ENCODE data around the gene SYNJ1. TPM values are rescaled to one million over a fixed set of nuclear protein-coding genes. Genes with fewer than 3 reads are reported as not detected.

Gene SYNJ1
- total RNA-seq, 2 donors from 2014 or later, result 6.0 to 12.2 TPM

GRCh38 chr21:32648165-32648564 is 79.6 kb downstream of the SYNJ1 start:
- no peak overlapping the region for H3K4me3 Mint-ChIP-seq
- H3K27ac Mint-ChIP-seq, result no peak overlapping the region
- DNase-seq, result no peak
- no peak overlapping the region for H3K27ac ChIP-seq (ENCODE audit: low read depth, low read length)
- peaks cover 53% of the 10 kb centered on the region for H3K36me3 ChIP-seq (ENCODE audit: control insufficient read depth, insufficient read depth, low read length)
- H3K9me3 ChIP-seq (ENCODE audit: control insufficient read depth, low read length), result no peaks in the 10 kb centered on the region
- no peaks in the 10 kb centered on the region for H3K27me3 ChIP-seq (ENCODE audit: control insufficient read depth, insufficient read depth, low read length, poor library complexity, severe bottlenecking)
- H3K4me1 Mint-ChIP-seq, result peaks cover 18% of the 10 kb centered on the region
- TF ChIP-seq, protein P1, sequence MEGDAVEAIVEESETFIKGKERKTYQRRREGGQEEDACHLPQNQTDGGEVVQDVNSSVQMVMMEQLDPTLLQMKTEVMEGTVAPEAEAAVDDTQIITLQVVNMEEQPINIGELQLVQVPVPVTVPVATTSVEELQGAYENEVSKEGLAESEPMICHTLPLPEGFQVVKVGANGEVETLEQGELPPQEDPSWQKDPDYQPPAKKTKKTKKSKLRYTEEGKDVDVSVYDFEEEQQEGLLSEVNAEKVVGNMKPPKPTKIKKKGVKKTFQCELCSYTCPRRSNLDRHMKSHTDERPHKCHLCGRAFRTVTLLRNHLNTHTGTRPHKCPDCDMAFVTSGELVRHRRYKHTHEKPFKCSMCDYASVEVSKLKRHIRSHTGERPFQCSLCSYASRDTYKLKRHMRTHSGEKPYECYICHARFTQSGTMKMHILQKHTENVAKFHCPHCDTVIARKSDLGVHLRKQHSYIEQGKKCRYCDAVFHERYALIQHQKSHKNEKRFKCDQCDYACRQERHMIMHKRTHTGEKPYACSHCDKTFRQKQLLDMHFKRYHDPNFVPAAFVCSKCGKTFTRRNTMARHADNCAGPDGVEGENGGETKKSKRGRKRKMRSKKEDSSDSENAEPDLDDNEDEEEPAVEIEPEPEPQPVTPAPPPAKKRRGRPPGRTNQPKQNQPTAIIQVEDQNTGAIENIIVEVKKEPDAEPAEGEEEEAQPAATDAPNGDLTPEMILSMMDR (conservative IDR thresholded peaks at IDR 0.05), result no peak
- H3K4me3 ChIP-seq (ENCODE audit: low read length), result no peak overlapping the region
- no peaks in the 10 kb centered on the region for H3K9me3 Mint-ChIP-seq
- peaks cover 5% of the 10 kb centered on the region for H3K4me1 ChIP-seq (ENCODE audit: control insufficient read depth, insufficient read depth, low read length)
- peaks cover 5% of the 10 kb centered on the region for H3K36me3 Mint-ChIP-seq (ENCODE audit: low read depth)
- no peak overlapping the region for H3K9ac ChIP-seq (ENCODE audit: extremely low read depth, low read length, poor library complexity, severe bottlenecking)
- no peaks in the 10 kb centered on the region for H3K27me3 Mint-ChIP-seq (ENCODE audit: insufficient read depth)

DNA sequence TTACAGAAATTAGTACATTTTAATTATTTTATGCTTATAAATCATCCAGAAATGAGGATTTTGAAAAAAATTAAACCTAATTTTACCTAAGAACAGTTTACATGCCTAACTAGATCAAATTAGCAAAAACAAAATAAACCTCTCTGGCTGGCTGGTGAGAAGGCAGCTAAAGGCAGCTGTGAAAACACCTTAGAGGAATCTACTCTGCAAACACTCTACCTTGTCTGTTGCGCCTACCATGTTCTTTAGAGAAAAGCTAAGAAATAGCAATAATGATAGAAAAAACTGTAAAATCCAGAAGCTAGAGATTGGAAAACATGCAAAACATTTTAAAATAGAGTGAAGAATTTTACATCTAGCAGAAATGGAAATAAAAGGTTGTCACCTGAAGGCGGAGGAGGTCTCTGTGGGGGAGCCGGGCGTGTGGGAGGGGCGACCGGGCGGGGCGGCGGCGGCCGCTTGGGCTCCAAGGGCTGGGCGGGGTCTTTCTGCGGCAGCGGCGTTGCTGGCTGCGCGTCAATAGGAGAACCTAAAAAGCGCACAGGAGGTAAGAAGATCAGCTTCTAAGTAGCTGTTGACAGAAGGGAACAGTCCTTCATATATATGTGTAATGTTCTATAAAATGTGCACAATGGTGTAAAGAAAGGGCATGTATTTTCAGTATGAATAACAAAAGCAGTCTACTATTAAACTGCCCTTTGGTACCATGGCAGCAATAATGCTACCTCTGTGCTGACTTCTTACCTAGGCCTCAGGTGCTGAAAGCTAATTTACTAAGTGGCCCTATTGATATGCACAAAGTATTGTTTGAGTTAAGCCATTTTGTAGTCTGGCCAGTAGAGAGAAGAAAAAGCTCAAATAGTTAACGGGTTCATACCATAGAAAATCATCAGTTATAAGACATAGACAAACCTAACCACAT is 82.3 kb downstream of the SYNJ1 start:
- TF ChIP-seq, protein P1 (conservative IDR thresholded peaks at IDR 0.05), result no peak
- DNase-seq, result peak; percentile 89
- no peaks in the 10 kb centered on the region for H3K27me3 Mint-ChIP-seq (ENCODE audit: insufficient read depth)
- whole genome bisulfite sequencing, 2 experiments (ENCODE audit: insufficient coverage in 1 of 2, insufficient read length in 1 of 2), result 10 to 25% methylated on average over 9 to 18 of the region's 19 CpGs
- Histone ChIP-seq H3K9ac (ENCODE audit: extremely low read depth, low read length, poor library complexity, severe bottlenecking) (no peak overlapping the region), H3K4me1 (ENCODE audit: control insufficient read depth, insufficient read depth, low read length) (peaks cover 5% of the 10 kb centered on the region), H3K4me3 (ENCODE audit: low read length) (peak overlapping the region; percentile 73), H3K36me3 (ENCODE audit: control insufficient read depth, insufficient read depth, low read length) (peaks cover 59% of the 10 kb centered on the region), H3K27me3 (ENCODE audit: control insufficient read depth, insufficient read depth, low read length, poor library complexity, severe bottlenecking) (no peaks in the 10 kb centered on the region), H3K9me3 (ENCODE audit: control insufficient read depth, low read length) (no peaks in the 10 kb centered on the region), H3K27ac (ENCODE audit: low read depth, low read length) (no peak overlapping the region)
- H3K27ac Mint-ChIP-seq, result peak overlapping the region; percentile 69
- H3K4me3 Mint-ChIP-seq, result peak overlapping the region; percentile 52
- H3K9me3 Mint-ChIP-seq, result no peaks in the 10 kb centered on the region
- H3K4me1 Mint-ChIP-seq, result peaks cover 19% of the 10 kb centered on the region
- peaks cover 15% of the 10 kb centered on the region for H3K36me3 Mint-ChIP-seq (ENCODE audit: low read depth)

- H3K27ac Mint-ChIP-seq, result no peak overlapping the region
- TF ChIP-seq, protein P1 (conservative IDR thresholded peaks at IDR 0.05), result no peak
- DNase-seq, result no peak
- Histone ChIP-seq H3K36me3 (ENCODE audit: control insufficient read depth, insufficient read depth, low read length) (peaks cover 49% of the 10 kb centered on the region), H3K4me1 (ENCODE audit: control insufficient read depth, insufficient read depth, low read length) (peaks cover 5% of the 10 kb centered on the region), H3K27me3 (ENCODE audit: control insufficient read depth, insufficient read depth, low read length, poor library complexity, severe bottlenecking) (no peaks in the 10 kb centered on the region), H3K9me3 (ENCODE audit: control insufficient read depth, low read length) (no peaks in the 10 kb centered on the region), H3K4me3 (ENCODE audit: low read length) (no peak overlapping the region), H3K27ac (ENCODE audit: low read depth, low read length) (no peak overlapping the region), H3K9ac (ENCODE audit: extremely low read depth, low read length, poor library complexity, severe bottlenecking) (no peak overlapping the region)
- H3K9me3 Mint-ChIP-seq, result no peaks in the 10 kb centered on the region
- 76 to 84% methylated on average over 6 to 8 of the region's 10 CpGs for WGBS, 2 experiments (ENCODE audit: insufficient coverage in 1 of 2, insufficient read length in 1 of 2)
- H3K27me3 Mint-ChIP-seq (ENCODE audit: insufficient read depth), result no peaks in the 10 kb centered on the region
- peaks cover 24% of the 10 kb centered on the region for H3K36me3 Mint-ChIP-seq (ENCODE audit: low read depth)
- no peak overlapping the region for H3K4me3 Mint-ChIP-seq
- peaks cover 19% of the 10 kb centered on the region for H3K4me1 Mint-ChIP-seq
These were observed 85.8 kb downstream of the SYNJ1 start for GRCh38 chr21:32641710-32642698.
